Measurements from ENCODE around the gene FFAR3. TPM values are rescaled to one million over a fixed set of nuclear protein-coding genes. Genes with fewer than 3 reads are reported as not detected.
"Not testable (repeated sequence)": the region's sequence is repeated elsewhere in the genome, so short reads cannot be mapped to it uniquely, and the experiment has no call there.

The FFAR3 gene
- total RNA-seq, 2 experiments from 2014 or later, result 2.4 to 3.1 TPM

GRCh38 chr19:35397064-35397463, 38.8 kb downstream of the FFAR3 start:
- peaks cover 2% of the 10 kb centered on the region for H3K27me3 Mint-ChIP-seq
- peaks cover 2% of the 10 kb centered on the region for H3K4me1 Mint-ChIP-seq
- POLR2A ChIA-PET, result no interaction called here
- CTCF ChIA-PET, result no interaction called here
- DNase-seq (no peak), ATAC-seq (no peak)
- no peaks in the 10 kb centered on the region for H3K9me3 Mint-ChIP-seq (ENCODE audit: low read depth)
- H3K36me3 Mint-ChIP-seq (ENCODE audit: low read depth), result no peaks in the 10 kb centered on the region
- no peak overlapping the region for H3K27ac Mint-ChIP-seq
- H3K4me3 Mint-ChIP-seq, result no peak overlapping the region
- intact Hi-C loops (cut with DNase I, micrococcal nuclease), result no loop called here

GRCh38 chr19:35398570-35398969, 40.3 kb downstream of the FFAR3 start:
- Mint-ChIP-seq H3K36me3 (ENCODE audit: low read depth) (no peaks in the 10 kb centered on the region), H3K27me3 (peaks cover 2% of the 10 kb centered on the region), H3K4me1 (peaks cover 2% of the 10 kb centered on the region), H3K9me3 (ENCODE audit: low read depth) (no peaks in the 10 kb centered on the region), H3K4me3 (no peak overlapping the region), H3K27ac (no peak overlapping the region)
- CTCF ChIA-PET, result no interaction called here
- DNase-seq, result no peak
- POLR2A ChIA-PET, result no interaction called here
- ATAC-seq, result no peak
- intact Hi-C loops (cut with DNase I, micrococcal nuclease), result no loop called here

GRCh38 chr19:35399231-35399630, 41.0 kb downstream of the FFAR3 start:
- intact Hi-C loops (cut with DNase I, micrococcal nuclease), result no loop called here
- DNase-seq, result no peak
- H3K36me3 Mint-ChIP-seq (ENCODE audit: low read depth), result no peaks in the 10 kb centered on the region
- H3K4me1 Mint-ChIP-seq, result peaks cover 2% of the 10 kb centered on the region
- POLR2A ChIA-PET, result no interaction called here
- H3K27me3 Mint-ChIP-seq, result no peaks in the 10 kb centered on the region
- CTCF ChIA-PET, result no interaction called here
- H3K27ac Mint-ChIP-seq, result no peak overlapping the region
- ATAC-seq, result no peak
- no peak overlapping the region for H3K4me3 Mint-ChIP-seq
- no peaks in the 10 kb centered on the region for H3K9me3 Mint-ChIP-seq (ENCODE audit: low read depth)

- intact Hi-C loops (cut with DNase I, micrococcal nuclease), result loop anchor here in 1 of 2 experiments (5.0 kb wide), 1 partner anchor 62 kb away; no protein-coding TSS in a partner anchor
- Mint-ChIP-seq H3K4me3 (no peak overlapping the region), H3K9me3 (ENCODE audit: low read depth) (no peaks in the 10 kb centered on the region), H3K27ac (no peak overlapping the region), H3K27me3 (no peaks in the 10 kb centered on the region), H3K4me1 (peaks cover 9% of the 10 kb centered on the region), H3K36me3 (ENCODE audit: low read depth) (no peaks in the 10 kb centered on the region)
- DNase-seq, result no peak
- ChIA-PET CTCF (no interaction called here), POLR2A (no interaction called here)
- no peak for ATAC-seq
These were observed 41.9 kb downstream of the FFAR3 start for GRCh38 chr19:35399948-35400772.

GRCh38 chr19:35400773-35401100, 42.5 kb downstream of the FFAR3 start:
- no peak overlapping the region for H3K4me3 Mint-ChIP-seq
- DNase-seq (no peak), ATAC-seq (no peak)
- H3K36me3 Mint-ChIP-seq (ENCODE audit: low read depth), result no peaks in the 10 kb centered on the region
- H3K9me3 Mint-ChIP-seq (ENCODE audit: low read depth), result no peaks in the 10 kb centered on the region
- CTCF ChIA-PET, result interaction anchor here (0.6 to 1.0 kb wide), 2 partner anchors 17 to 48 kb away, joined by 3 read pairs; no protein-coding TSS in a partner anchor
- H3K4me1 Mint-ChIP-seq, result peaks cover 14% of the 10 kb centered on the region
- no peaks in the 10 kb centered on the region for H3K27me3 Mint-ChIP-seq
- intact Hi-C loops (cut with DNase I, micrococcal nuclease), result loop anchor here in 1 of 2 experiments (5.0 kb wide), 1 partner anchor 62 kb away; no protein-coding TSS in a partner anchor
- no peak overlapping the region for H3K27ac Mint-ChIP-seq
- POLR2A ChIA-PET, result no interaction called here

- H3K27ac Mint-ChIP-seq; POLR2A ChIA-PET; H3K36me3 Mint-ChIP-seq (ENCODE audit: low read depth); H3K4me3 Mint-ChIP-seq; H3K27me3 Mint-ChIP-seq; DNase-seq; ATAC-seq; H3K9me3 Mint-ChIP-seq (ENCODE audit: low read depth): not testable (repeated sequence)
- H3K4me1 Mint-ChIP-seq, result peaks cover 18% of the 10 kb centered on the region
- CTCF ChIA-PET, result interaction anchor here (1.0 to 1.5 kb wide), 2 partner anchors 33 to 49 kb away, joined by 3 read pairs; no protein-coding TSS in a partner anchor
- intact Hi-C loops (cut with DNase I, micrococcal nuclease), result loop anchor here in 1 of 2 experiments (5.0 kb wide), 1 partner anchor 61 kb away; no protein-coding TSS in a partner anchor
These were observed 43.2 kb downstream of the FFAR3 start for GRCh38 chr19:35401416-35401815.

- H3K4me1 Mint-ChIP-seq, result peaks cover 18% of the 10 kb centered on the region
- no peak overlapping the region for H3K4me3 Mint-ChIP-seq
- peak; percentile 24 for DNase-seq
- ATAC-seq, result no peak
- H3K36me3 Mint-ChIP-seq (ENCODE audit: low read depth), result no peaks in the 10 kb centered on the region
- intact Hi-C loops (cut with DNase I, micrococcal nuclease), result loop anchor here in 1 of 2 experiments (5.0 kb wide), 1 partner anchor 59 kb away; no protein-coding TSS in a partner anchor
- ChIA-PET CTCF (interaction anchor here (1.0 to 1.5 kb wide), 2 partner anchors 35 to 56 kb away, joined by 3 to 4 read pairs; partner anchors contain the start of gene FFAR1), POLR2A (no interaction called here)
- H3K27me3 Mint-ChIP-seq, result peaks cover 3% of the 10 kb centered on the region
- no peak overlapping the region for H3K27ac Mint-ChIP-seq
- H3K9me3 Mint-ChIP-seq (ENCODE audit: low read depth), result no peaks in the 10 kb centered on the region
These were observed 45.0 kb downstream of the FFAR3 start for GRCh38 chr19:35403116-35403760.

GRCh38 chr19:35404879-35405622, 46.8 kb downstream of the FFAR3 start:
- intact Hi-C loops (cut with DNase I, micrococcal nuclease), result loop anchor here (1.0 to 5.0 kb wide), 5 partner anchors 31 to 193 kb away; partner anchors contain the start of gene FFAR1 (in 1 of the 2)
- POLR2A ChIA-PET, result interaction anchor here (0.5 kb wide), 1 partner anchor 41 kb away, joined by 5 read pairs; no protein-coding TSS in a partner anchor
- Mint-ChIP-seq H3K9me3 (ENCODE audit: low read depth) (no peaks in the 10 kb centered on the region), H3K27ac (peak overlapping the region; percentile 88), H3K4me1 (peaks cover 18% of the 10 kb centered on the region), H3K4me3 (no peak overlapping the region), H3K36me3 (ENCODE audit: low read depth) (no peaks in the 10 kb centered on the region), H3K27me3 (peaks cover 8% of the 10 kb centered on the region)
- peak; percentile 97 for ATAC-seq
- DNase-seq, result peak; percentile 88
- CTCF ChIA-PET, result interaction anchor here (0.7 to 0.8 kb wide), 2 partner anchors 37 to 136 kb away, joined by 3 to 4 read pairs; partner anchors contain the start of gene USF2

GRCh38 chr19:35407619-35408018, 49.4 kb downstream of the FFAR3 start:
- no peak overlapping the region for H3K4me3 Mint-ChIP-seq
- no peak for ATAC-seq
- H3K27ac Mint-ChIP-seq, result no peak overlapping the region
- no peak for DNase-seq
- ChIA-PET POLR2A (no interaction called here), CTCF (no interaction called here)
- H3K36me3 Mint-ChIP-seq (ENCODE audit: low read depth), result no peaks in the 10 kb centered on the region
- intact Hi-C loops (cut with DNase I, micrococcal nuclease), result loop anchor here in 1 of 2 experiments (5.0 kb wide), 1 partner anchor 195 kb away; no protein-coding TSS in a partner anchor
- H3K4me1 Mint-ChIP-seq, result peaks cover 16% of the 10 kb centered on the region
- H3K27me3 Mint-ChIP-seq, result peaks cover 13% of the 10 kb centered on the region
- H3K9me3 Mint-ChIP-seq (ENCODE audit: low read depth), result no peaks in the 10 kb centered on the region

GRCh38 chr19:35408284-35409171, 50.3 kb downstream of the FFAR3 start:
- H3K4me1 Mint-ChIP-seq, result peaks cover 16% of the 10 kb centered on the region
- H3K27ac Mint-ChIP-seq, result no peak overlapping the region
- no peak for DNase-seq
- H3K9me3 Mint-ChIP-seq (ENCODE audit: low read depth), result no peaks in the 10 kb centered on the region
- H3K36me3 Mint-ChIP-seq (ENCODE audit: low read depth), result no peaks in the 10 kb centered on the region
- intact Hi-C loops (cut with DNase I, micrococcal nuclease), result loop anchor here in 1 of 2 experiments (5.0 kb wide), 1 partner anchor 196 kb away; no protein-coding TSS in a partner anchor
- ChIA-PET POLR2A (no interaction called here), CTCF (interaction anchor here (0.5 to 0.9 kb wide), 5 partner anchors 16 to 282 kb away, joined by 3 read pairs; no protein-coding TSS in a partner anchor)
- peaks cover 15% of the 10 kb centered on the region for H3K27me3 Mint-ChIP-seq
- no peak overlapping the region for H3K4me3 Mint-ChIP-seq
- ATAC-seq, result no peak

Measured in activated CD4-positive, alpha-beta T cell treated with anti-CD3 and anti-CD28 coated beads for 36 hours (primary cell).